Astrocyte (in vitro differentiated cells and primary cell): ENCODE data around the gene GHRHR. TPM values are rescaled to one million over a fixed set of nuclear protein-coding genes. Genes with fewer than 3 reads are reported as not detected.

Source experiments
- DNase-seq: peaks from one replicate; pipeline ENCODE4 v3.0.0-alpha.2; 2010; ENCODE audit warnings: low read depth
- FAIRE-seq: peaks from 2 replicates; lab custom pipeline; 2011; peaks lifted over from hg19 to GRCh38; lab: Jason Lieb, UNC
- H2AFZ ChIP-seq: 2 replicates; pipeline ENCODE4 v1.6.0; 2012; ENCODE audit warnings: low read depth, low read length, inconsistent platforms
- H3K27ac ChIP-seq: 2 replicates; pipeline ENCODE4 v1.5.1; 2011; ENCODE audit warnings: low read depth, low read length, inconsistent platforms
- H3K27me3 ChIP-seq: 2 replicates; pipeline ENCODE4 v1.6.0; 2011; ENCODE audit warnings: low read length, inconsistent platforms; ENCODE audit not compliant: insufficient read depth
- H3K36me3 ChIP-seq: 2 replicates; pipeline ENCODE4 v1.5.1; 2011; ENCODE audit warnings: low read length, inconsistent platforms; ENCODE audit not compliant: insufficient read depth
- H3K4me1 ChIP-seq: 2 replicates; pipeline ENCODE4 v1.5.1; 2011; ENCODE audit warnings: low read length, inconsistent platforms; ENCODE audit not compliant: insufficient read depth
- H3K4me2 ChIP-seq: 2 replicates; pipeline ENCODE4 v1.6.0; 2012; ENCODE audit warnings: low read length, inconsistent platforms
- H3K4me3 ChIP-seq: 2 replicates; pipeline ENCODE4 v1.5.1; 2011; ENCODE audit warnings: low read depth, mild to moderate bottlenecking, low read length, inconsistent platforms; ENCODE audit not compliant: insufficient read depth
- H3K79me2 ChIP-seq: 2 replicates; pipeline ENCODE4 v1.6.0; 2012; ENCODE audit warnings: mild to moderate bottlenecking, low read length, inconsistent platforms; ENCODE audit not compliant: insufficient read depth
- H3K9ac ChIP-seq: 2 replicates; pipeline ENCODE4 v1.6.0; 2012; ENCODE audit warnings: mild to moderate bottlenecking, low read length, inconsistent platforms
- H3K9me3 ChIP-seq: 2 replicates; pipeline ENCODE4 v1.5.1; 2012; ENCODE audit warnings: low read depth, mild to moderate bottlenecking, low read length, inconsistent platforms; ENCODE audit not compliant: insufficient read depth
- H4K20me1 ChIP-seq: 2 replicates; pipeline ENCODE4 v1.6.0; 2012; ENCODE audit warnings: low read length, inconsistent platforms; ENCODE audit not compliant: insufficient read depth
- H3K27ac Mint-ChIP-seq: one replicate; pipeline ENCODE4 v1.8.0; 2021; ENCODE audit warnings: mild to moderate bottlenecking, mixed read lengths; ENCODE audit not compliant: unreplicated experiment
- H3K27me3 Mint-ChIP-seq: one replicate; pipeline ENCODE4 v1.8.0; 2021; ENCODE audit warnings: low read depth, mixed read lengths; ENCODE audit not compliant: unreplicated experiment
- H3K36me3 Mint-ChIP-seq: one replicate; pipeline ENCODE4 v1.8.0; 2021; ENCODE audit warnings: low read depth, mixed read lengths; ENCODE audit not compliant: unreplicated experiment
- H3K4me1 Mint-ChIP-seq: one replicate; pipeline ENCODE4 v1.8.0; 2021; ENCODE audit warnings: low read depth, mixed read lengths; ENCODE audit not compliant: unreplicated experiment
- H3K4me3 Mint-ChIP-seq: one replicate; pipeline ENCODE4 v1.8.0; 2021; ENCODE audit warnings: mild to moderate bottlenecking, moderate library complexity, mixed read lengths; ENCODE audit not compliant: unreplicated experiment
- H3K9me3 Mint-ChIP-seq: one replicate; pipeline ENCODE4 v1.8.0; 2021; ENCODE audit warnings: mild to moderate bottlenecking, mixed read lengths; ENCODE audit not compliant: unreplicated experiment
- CTCF ChIP-seq: IDR thresholded peaks from 2 replicates; pipeline ENCODE4 v1.5.1; 2011; ENCODE audit warnings: low read depth, mild to moderate bottlenecking, inconsistent platforms, low read length, moderate library complexity; ENCODE audit not compliant: insufficient read depth
- EZH2 ChIP-seq: IDR thresholded peaks from 2 replicates; pipeline ENCODE4 v1.6.1; 2012; ENCODE audit warnings: mild to moderate bottlenecking, low read length, inconsistent platforms; ENCODE audit not compliant: insufficient read depth
- total RNA-seq: library from RNA; stranded (reverse); gene quantifications from 2 replicates; pipeline ENCODE4 v1.2.1, GENCODE V29; 2021

The GHRHR gene
- total RNA-seq, 1 donor from 2014 or later: not detected

DNA sequence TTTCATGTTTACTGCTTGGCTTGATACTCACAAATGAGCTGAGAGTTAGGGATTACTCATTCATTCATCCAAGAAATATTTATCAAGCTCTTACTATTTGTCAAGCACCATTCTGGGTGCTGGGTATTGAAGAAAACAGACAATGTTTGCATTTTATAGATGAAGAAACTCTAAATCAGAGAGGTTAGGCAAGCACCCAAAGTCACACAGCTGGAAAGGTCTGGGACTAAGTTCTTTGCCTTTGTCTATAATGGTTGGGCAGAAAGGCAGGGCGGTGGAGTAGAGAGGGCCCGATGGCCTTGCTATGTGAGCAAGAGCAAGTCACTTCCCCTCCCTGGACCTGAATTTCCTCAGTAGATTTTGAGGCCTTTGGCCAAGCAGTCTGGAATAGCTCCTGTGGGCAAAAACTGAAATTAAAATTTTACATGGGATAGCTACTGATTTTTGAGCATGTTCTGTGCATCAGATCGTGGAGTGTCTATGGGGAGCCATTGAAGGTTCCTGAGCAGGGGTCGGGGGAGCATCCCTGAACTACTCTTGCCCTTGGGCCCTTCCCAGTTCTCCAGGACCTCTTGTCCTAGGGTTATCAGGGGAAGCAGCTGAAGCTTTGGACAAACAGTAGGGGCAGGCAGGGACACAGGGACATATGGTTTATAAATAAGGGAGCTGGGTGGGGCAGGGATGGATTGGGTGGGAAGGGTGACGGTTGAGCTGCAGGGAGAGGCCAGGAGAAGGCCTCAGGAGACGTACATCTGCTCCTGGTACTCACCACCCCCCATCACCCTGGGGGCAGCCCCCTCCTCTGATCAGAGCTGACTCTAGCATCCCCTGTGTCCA is 28.8 kb upstream of the GHRHR start:
- Histone ChIP-seq H3K4me3 (no peak overlapping the region), H3K27ac (no peak overlapping the region), H3K9me3 (no peaks in the 10 kb centered on the region), H3K27me3 (peaks cover 15% of the 10 kb centered on the region), H3K4me1 (peaks cover 4% of the 10 kb centered on the region), H4K20me1 (no peaks in the 10 kb centered on the region), H3K79me2 (no peaks in the 10 kb centered on the region), H2AFZ (no peak overlapping the region), H3K9ac (no peak overlapping the region), H3K4me2 (no peak overlapping the region), H3K36me3 (no peaks in the 10 kb centered on the region)
- Mint-ChIP-seq H3K27ac (no peak overlapping the region), H3K27me3 (peaks cover 20% of the 10 kb centered on the region), H3K4me3 (no peak overlapping the region), H3K4me1 (peaks cover 9% of the 10 kb centered on the region), H3K36me3 (no peaks in the 10 kb centered on the region), H3K9me3 (no peaks in the 10 kb centered on the region)
- no peak for DNase-seq
- FAIRE-seq: no peak
- TF ChIP-seq CTCF (no peak), EZH2 (no peak)

- Histone ChIP-seq H2AFZ (no peak overlapping the region), H4K20me1 (no peaks in the 10 kb centered on the region), H3K27ac (no peak overlapping the region), H3K79me2 (no peaks in the 10 kb centered on the region), H3K9me3 (no peaks in the 10 kb centered on the region), H3K36me3 (no peaks in the 10 kb centered on the region), H3K4me2 (no peak overlapping the region), H3K27me3 (peaks cover 19% of the 10 kb centered on the region), H3K4me1 (peaks cover 4% of the 10 kb centered on the region), H3K9ac (no peak overlapping the region), H3K4me3 (no peak overlapping the region)
- Mint-ChIP-seq H3K27me3 (peaks cover 20% of the 10 kb centered on the region), H3K27ac (no peak overlapping the region), H3K36me3 (no peaks in the 10 kb centered on the region), H3K4me1 (peaks cover 9% of the 10 kb centered on the region), H3K9me3 (no peaks in the 10 kb centered on the region), H3K4me3 (no peak overlapping the region)
- FAIRE-seq (no peak), DNase-seq (no peak)
- TF ChIP-seq EZH2 (no peak), CTCF (no peak)
Measured at GRCh38 chr7:30935569-30935877, 28.2 kb upstream of the GHRHR start.

- peaks cover 2% of the 10 kb centered on the region for H3K9me3 Mint-ChIP-seq
- H3K27me3 ChIP-seq: peaks cover 32% of the 10 kb centered on the region
- no peak overlapping the region for H3K27ac Mint-ChIP-seq
- H3K79me2 ChIP-seq: no peaks in the 10 kb centered on the region
- H3K27ac ChIP-seq: no peak overlapping the region
- no peaks in the 10 kb centered on the region for H3K36me3 Mint-ChIP-seq
- H3K4me3 ChIP-seq: no peak overlapping the region
- H2AFZ ChIP-seq: no peak overlapping the region
- H3K4me3 Mint-ChIP-seq: no peak overlapping the region
- FAIRE-seq (no peak), DNase-seq (no peak)
- H3K4me1 Mint-ChIP-seq: peaks cover 5% of the 10 kb centered on the region
- H3K36me3 ChIP-seq: no peaks in the 10 kb centered on the region
- no peaks in the 10 kb centered on the region for H3K9me3 ChIP-seq
- no peak overlapping the region for H3K4me2 ChIP-seq
- TF ChIP-seq EZH2 (no peak), CTCF (no peak)
- no peaks in the 10 kb centered on the region for H4K20me1 ChIP-seq
- H3K27me3 Mint-ChIP-seq: peaks cover 24% of the 10 kb centered on the region
- H3K4me1 ChIP-seq: peaks cover 4% of the 10 kb centered on the region
- H3K9ac ChIP-seq: no peak overlapping the region
Measured at GRCh38 chr7:30936650-30937245, 27.0 kb upstream of the GHRHR start.
